ENCODE measurements around the gene GALNT18.

GALNT18 gene

DNA sequence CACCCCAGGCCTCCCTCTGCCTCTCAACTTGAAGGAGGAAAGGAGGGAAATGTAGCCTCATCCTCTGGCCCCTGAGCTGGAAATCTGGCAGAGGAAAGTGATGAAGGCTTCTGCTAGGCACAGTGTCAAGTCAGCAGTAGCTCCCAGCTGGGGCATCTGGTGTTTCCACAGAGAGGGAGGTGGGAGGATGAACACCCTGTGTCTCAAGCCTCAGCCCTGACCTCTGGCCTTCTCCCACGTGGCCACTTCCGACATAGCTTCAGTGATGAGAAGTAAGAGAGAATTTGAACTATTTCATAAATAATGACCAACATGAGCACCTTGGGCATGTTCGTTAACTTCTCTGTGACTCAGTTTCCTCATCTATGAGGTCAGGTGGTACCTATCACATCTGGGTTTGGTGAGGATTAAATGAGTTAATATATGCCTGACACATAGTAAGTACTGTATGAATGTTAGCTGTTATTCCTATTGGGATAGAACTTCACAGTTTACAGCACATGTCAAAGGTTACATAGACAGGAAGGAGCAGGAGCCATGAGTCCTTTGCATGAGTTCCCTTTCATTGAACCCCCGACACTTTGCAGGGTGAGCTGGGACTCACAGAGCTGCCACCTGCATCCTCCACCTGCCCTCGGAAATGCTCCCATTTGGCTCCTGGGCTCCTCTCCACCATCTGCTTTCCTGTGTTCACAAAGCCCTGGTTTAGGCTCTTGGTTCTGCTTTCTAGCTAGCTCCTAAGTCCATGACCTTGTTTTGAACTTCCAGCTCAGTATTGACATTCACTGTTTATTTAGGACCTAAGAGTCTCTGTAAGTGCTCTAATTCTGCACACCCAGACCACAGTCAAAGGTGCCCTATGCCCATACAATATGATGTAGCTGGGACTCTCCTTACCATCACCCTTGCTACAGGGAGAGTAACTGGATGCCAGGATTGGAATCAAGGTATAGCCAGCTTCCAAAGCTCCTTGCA, 330.5 kb downstream of the GALNT18 start:
- no peak for DNase-seq
- Histone ChIP-seq H4K20me1 (ENCODE audit: insufficient read depth, low read length) (no peaks in the 10 kb centered on the region), H3K27me3 (replicated peaks; ENCODE audit: insufficient read depth, low read length) (no peaks in the 10 kb centered on the region), H3K9me3 (replicated peaks; ENCODE audit: insufficient read depth, low read length) (no peaks in the 10 kb centered on the region), H3K36me3 (replicated peaks; ENCODE audit: insufficient read depth, low read length) (no peaks in the 10 kb centered on the region), H3K9me2 (replicated peaks; ENCODE audit: insufficient read depth, low read length) (no peaks in the 10 kb centered on the region), H3K79me2 (ENCODE audit: low read length) (no peaks in the 10 kb centered on the region), H3K9ac (ENCODE audit: low read length) (no peak overlapping the region), H3K4me1 (ENCODE audit: low read length) (no peaks in the 10 kb centered on the region), H3F3A (ENCODE audit: insufficient read depth, low read length) (no peaks in the 10 kb centered on the region), H3K4me3 (ENCODE audit: low read length) (no peak overlapping the region), H3K27ac (ENCODE audit: low read length) (no peak overlapping the region), H2AFZ (ENCODE audit: low read length) (no peak overlapping the region), H3K4me2 (ENCODE audit: low read depth, low read length) (no peak overlapping the region)
- TF ChIP-seq EZH2 (optimal IDR thresholded peaks at IDR 0.05; ENCODE audit: low read depth, low read length) (no peak), EZH2phosphoT487 (IDR thresholded peaks at IDR 0.05; ENCODE audit: low read length) (no peak)
- TF ChIP-seq, protein P1, sequence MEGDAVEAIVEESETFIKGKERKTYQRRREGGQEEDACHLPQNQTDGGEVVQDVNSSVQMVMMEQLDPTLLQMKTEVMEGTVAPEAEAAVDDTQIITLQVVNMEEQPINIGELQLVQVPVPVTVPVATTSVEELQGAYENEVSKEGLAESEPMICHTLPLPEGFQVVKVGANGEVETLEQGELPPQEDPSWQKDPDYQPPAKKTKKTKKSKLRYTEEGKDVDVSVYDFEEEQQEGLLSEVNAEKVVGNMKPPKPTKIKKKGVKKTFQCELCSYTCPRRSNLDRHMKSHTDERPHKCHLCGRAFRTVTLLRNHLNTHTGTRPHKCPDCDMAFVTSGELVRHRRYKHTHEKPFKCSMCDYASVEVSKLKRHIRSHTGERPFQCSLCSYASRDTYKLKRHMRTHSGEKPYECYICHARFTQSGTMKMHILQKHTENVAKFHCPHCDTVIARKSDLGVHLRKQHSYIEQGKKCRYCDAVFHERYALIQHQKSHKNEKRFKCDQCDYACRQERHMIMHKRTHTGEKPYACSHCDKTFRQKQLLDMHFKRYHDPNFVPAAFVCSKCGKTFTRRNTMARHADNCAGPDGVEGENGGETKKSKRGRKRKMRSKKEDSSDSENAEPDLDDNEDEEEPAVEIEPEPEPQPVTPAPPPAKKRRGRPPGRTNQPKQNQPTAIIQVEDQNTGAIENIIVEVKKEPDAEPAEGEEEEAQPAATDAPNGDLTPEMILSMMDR (IDR thresholded peaks at IDR 0.05; ENCODE audit: low read length) = no peak

DNA sequence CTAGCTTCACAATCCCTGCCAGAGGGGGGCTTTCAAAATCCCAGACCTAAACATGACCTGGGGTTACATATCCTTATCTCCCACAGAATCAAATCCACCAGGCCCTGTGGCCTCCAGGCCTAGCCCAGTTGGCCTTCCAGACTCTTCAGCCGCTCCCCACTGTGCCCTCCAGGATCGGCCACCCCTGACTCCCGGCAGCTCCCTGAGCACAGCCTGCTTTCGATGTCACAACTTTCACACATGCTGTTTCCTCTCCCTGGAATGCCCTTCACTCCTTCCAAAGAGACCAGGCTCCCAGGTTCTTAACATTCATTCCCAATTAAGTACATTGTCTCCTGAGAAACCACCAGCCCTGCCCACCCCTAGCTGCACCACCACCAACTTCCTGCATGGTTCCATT, 331.5 kb downstream of the GALNT18 start:
- no peak overlapping the region for H3K4me2 ChIP-seq (ENCODE audit: low read depth, low read length)
- H3K4me3 ChIP-seq (ENCODE audit: low read length) = no peak overlapping the region
- H3K4me1 ChIP-seq (ENCODE audit: low read length) = no peaks in the 10 kb centered on the region
- no peaks in the 10 kb centered on the region for H3K36me3 ChIP-seq (replicated peaks; ENCODE audit: insufficient read depth, low read length)
- H4K20me1 ChIP-seq (ENCODE audit: insufficient read depth, low read length) = no peaks in the 10 kb centered on the region
- no peak overlapping the region for H2AFZ ChIP-seq (ENCODE audit: low read length)
- TF ChIP-seq EZH2 (optimal IDR thresholded peaks at IDR 0.05; ENCODE audit: low read depth, low read length) (no peak), EZH2phosphoT487 (IDR thresholded peaks at IDR 0.05; ENCODE audit: low read length) (no peak)
- TF ChIP-seq, protein P1 (IDR thresholded peaks at IDR 0.05; ENCODE audit: low read length) = no peak
- no peaks in the 10 kb centered on the region for H3K9me3 ChIP-seq (replicated peaks; ENCODE audit: insufficient read depth, low read length)
- no peak overlapping the region for H3K9ac ChIP-seq (ENCODE audit: low read length)
- H3K9me2 ChIP-seq (replicated peaks; ENCODE audit: insufficient read depth, low read length) = no peaks in the 10 kb centered on the region
- H3K79me2 ChIP-seq (ENCODE audit: low read length) = no peaks in the 10 kb centered on the region
- H3K27me3 ChIP-seq (replicated peaks; ENCODE audit: insufficient read depth, low read length) = no peaks in the 10 kb centered on the region
- DNase-seq = no peak
- no peak overlapping the region for H3K27ac ChIP-seq (ENCODE audit: low read length)
- H3F3A ChIP-seq (ENCODE audit: insufficient read depth, low read length) = no peaks in the 10 kb centered on the region

DNA sequence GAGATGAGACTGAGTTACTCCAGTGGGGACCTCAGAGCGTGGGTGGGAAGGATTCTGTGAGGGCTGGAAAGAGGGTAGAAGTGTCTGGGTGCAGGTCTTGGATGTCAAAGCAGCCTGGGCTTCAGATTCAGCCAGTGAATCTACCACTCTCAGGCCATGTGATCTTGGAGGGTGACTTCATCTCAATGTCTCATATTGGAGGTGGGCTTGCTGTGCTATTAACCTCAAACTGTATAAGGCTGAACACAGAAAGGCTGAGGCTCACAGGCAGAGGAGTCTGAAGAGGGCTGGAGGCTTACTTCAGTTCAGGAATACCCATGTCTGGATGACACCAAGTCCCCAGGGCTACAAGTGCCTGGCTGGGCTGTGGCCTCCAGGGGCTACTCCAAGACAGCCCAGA, 332.1 kb downstream of the GALNT18 start:
- no peak overlapping the region for H3K4me3 ChIP-seq (ENCODE audit: low read length)
- no peak overlapping the region for H3K27ac ChIP-seq (ENCODE audit: low read length)
- no peak overlapping the region for H2AFZ ChIP-seq (ENCODE audit: low read length)
- no peaks in the 10 kb centered on the region for H3K79me2 ChIP-seq (ENCODE audit: low read length)
- no peaks in the 10 kb centered on the region for H4K20me1 ChIP-seq (ENCODE audit: insufficient read depth, low read length)
- TF ChIP-seq EZH2phosphoT487 (IDR thresholded peaks at IDR 0.05; ENCODE audit: low read length) (no peak), EZH2 (optimal IDR thresholded peaks at IDR 0.05; ENCODE audit: low read depth, low read length) (no peak)
- TF ChIP-seq, protein P1 (IDR thresholded peaks at IDR 0.05; ENCODE audit: low read length) = no peak
- no peaks in the 10 kb centered on the region for H3F3A ChIP-seq (ENCODE audit: insufficient read depth, low read length)
- no peak overlapping the region for H3K9ac ChIP-seq (ENCODE audit: low read length)
- H3K4me2 ChIP-seq (ENCODE audit: low read depth, low read length) = no peak overlapping the region
- H3K27me3 ChIP-seq (replicated peaks; ENCODE audit: insufficient read depth, low read length) = no peaks in the 10 kb centered on the region
- H3K4me1 ChIP-seq (ENCODE audit: low read length) = no peaks in the 10 kb centered on the region
- H3K36me3 ChIP-seq (replicated peaks; ENCODE audit: insufficient read depth, low read length) = no peaks in the 10 kb centered on the region
- DNase-seq = no peak
- no peaks in the 10 kb centered on the region for H3K9me3 ChIP-seq (replicated peaks; ENCODE audit: insufficient read depth, low read length)
- H3K9me2 ChIP-seq (replicated peaks; ENCODE audit: insufficient read depth, low read length) = no peaks in the 10 kb centered on the region
